Activated T-cell treated with anti-CD3 and anti-CD28 coated beads, Interleukin-2, amount 50 U/mL, for 4 hours (primary cell): Measurements from ENCODE around the gene RBM15. TPM values are rescaled to one million over a fixed set of nuclear protein-coding genes. Genes with fewer than 3 reads are reported as not detected.
A peak's percentile ranks its signal among the peaks of the same experiment; 100 is the strongest.

Experiments
- ATAC-seq, 2 donors: fragments of 200-7000 bp; cut with Tn5 transposase; one replicate each; pipeline ENCODE4 v1.10.0; 2021
- DNase-seq: peaks from one replicate; pipeline ENCODE4 v3.0.0-alpha.2; 2020
- H3K27me3 Mint-ChIP-seq: one replicate; pipeline ENCODE4 v1.8.0; 2021; ENCODE audit warnings: low read depth, mixed read lengths
- H3K36me3 Mint-ChIP-seq: one replicate; pipeline ENCODE4 v1.8.0; 2022; ENCODE audit warnings: mixed read lengths; ENCODE audit not compliant: insufficient read depth
- H3K4me1 Mint-ChIP-seq: one replicate; pipeline ENCODE4 v1.8.0; 2021; ENCODE audit warnings: low read depth, mixed read lengths
- H3K4me3 Mint-ChIP-seq: one replicate; pipeline ENCODE4 v1.8.0; 2021; ENCODE audit warnings: mild to moderate bottlenecking, moderate library complexity, mixed read lengths
- H3K9me3 Mint-ChIP-seq: one replicate; pipeline ENCODE4 v1.8.0; 2021; ENCODE audit warnings: mixed read lengths
- total RNA-seq, 3 donors: library from RNA; stranded (reverse); gene quantifications; one replicate each; pipeline ENCODE4 v1.2.1, GENCODE V29; 2021

Gene RBM15
- total RNA-seq, 3 donors from 2014 or later: 44.5 to 49.2 (median 47.4) TPM

DNA sequence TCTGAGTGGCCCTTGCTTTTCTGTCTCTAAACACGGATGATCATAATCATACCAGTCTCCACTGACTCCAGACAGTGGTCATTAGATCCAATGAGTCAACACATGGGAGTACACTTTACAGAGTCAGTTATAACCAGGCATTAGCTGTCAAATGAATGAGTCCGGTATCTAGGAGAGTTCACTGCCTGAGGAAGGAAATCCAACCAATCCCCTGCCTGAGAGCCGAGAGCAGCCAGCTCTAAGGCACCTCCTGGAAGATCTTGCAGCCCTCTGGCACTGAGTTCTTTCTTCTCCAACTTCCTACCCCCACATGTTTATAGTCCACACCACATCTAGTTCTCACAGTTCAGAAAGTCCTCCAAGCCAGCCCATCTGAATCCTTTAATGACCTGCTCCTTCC, 29.4 kb upstream of the RBM15 start:
- Mint-ChIP-seq H3K9me3 (no peaks in the 10 kb centered on the region), H3K4me3 (no peak overlapping the region), H3K4me1 (peaks cover 2% of the 10 kb centered on the region), H3K27me3 (no peaks in the 10 kb centered on the region), H3K36me3 (no peaks in the 10 kb centered on the region)
- no peak for DNase-seq
- no peak for ATAC-seq

DNA sequence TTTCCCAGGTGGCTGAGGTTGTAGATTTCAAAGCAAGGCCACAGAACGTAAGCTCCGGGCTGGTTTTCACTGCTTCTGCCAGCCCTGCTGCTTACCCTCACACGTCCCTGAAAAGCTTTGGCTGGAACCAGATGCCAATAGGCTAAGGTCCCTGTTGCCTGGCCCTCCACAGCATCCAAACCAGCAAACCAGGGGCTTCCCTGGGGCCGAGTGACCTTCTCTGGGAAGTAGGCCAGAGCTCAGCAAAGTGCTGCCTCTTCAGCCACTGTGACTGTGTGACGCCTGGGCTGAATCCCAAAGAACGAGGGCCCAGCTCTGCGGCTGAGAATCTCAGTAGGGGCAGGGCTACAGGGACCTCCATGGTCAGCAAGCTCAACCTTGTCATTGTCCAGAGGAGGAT, 28.9 kb upstream of the RBM15 start:
- ATAC-seq: no peak
- no peaks in the 10 kb centered on the region for H3K27me3 Mint-ChIP-seq
- H3K4me3 Mint-ChIP-seq: no peak overlapping the region
- H3K4me1 Mint-ChIP-seq: peaks cover 2% of the 10 kb centered on the region
- DNase-seq: no peak
- no peaks in the 10 kb centered on the region for H3K9me3 Mint-ChIP-seq
- H3K36me3 Mint-ChIP-seq: no peaks in the 10 kb centered on the region

DNA sequence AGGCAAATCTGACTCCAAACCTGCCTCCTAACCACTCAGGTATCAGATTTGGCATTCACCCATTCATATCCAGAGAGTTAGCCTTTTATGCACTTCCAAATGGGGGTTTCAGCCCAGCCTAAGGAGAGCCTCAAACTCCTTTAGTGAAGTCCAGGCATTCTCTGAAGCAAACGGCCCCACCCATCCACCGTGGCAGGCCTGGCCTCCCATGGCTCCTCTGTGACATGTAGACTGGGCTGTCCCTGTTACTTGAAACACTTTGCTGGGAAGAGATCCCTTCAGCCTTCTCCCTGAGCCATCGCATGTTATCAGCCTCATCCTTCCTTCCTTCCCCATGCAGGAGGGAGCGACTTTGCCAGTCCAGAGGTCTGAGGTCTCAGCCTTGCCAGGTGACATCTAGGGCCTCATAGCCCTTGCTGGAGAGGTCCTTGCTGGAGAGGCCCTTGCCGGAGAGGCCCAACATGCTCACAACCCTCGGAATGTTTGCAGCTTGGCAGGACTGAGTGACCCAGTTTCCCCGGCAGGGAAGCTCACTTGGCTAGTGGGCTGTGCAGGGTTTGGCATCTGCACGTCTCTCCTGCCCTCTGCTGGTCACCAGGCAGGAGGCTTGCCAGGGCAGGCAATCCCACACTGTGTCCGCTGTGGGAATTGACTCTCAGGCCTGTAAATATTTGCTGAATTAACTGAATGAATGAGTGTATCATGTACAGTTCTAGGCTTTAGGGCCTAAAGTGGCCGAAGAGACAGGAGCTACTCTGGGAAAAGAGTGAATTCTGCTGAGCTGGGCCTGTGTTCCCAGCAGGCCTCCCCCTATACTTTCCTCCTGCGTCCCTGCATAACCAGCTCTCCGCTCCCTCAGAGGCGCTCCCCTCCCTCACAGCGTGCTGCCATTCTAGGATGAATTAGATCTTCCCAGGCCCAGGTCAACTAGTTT, 26.7 kb upstream of the RBM15 start:
- Mint-ChIP-seq H3K36me3 (no peaks in the 10 kb centered on the region), H3K27me3 (no peaks in the 10 kb centered on the region), H3K9me3 (no peaks in the 10 kb centered on the region), H3K4me1 (peaks cover 2% of the 10 kb centered on the region), H3K4me3 (no peak overlapping the region)
- DNase-seq: peak; percentile 71
- peak; percentile 96 to 99 for ATAC-seq

DNA sequence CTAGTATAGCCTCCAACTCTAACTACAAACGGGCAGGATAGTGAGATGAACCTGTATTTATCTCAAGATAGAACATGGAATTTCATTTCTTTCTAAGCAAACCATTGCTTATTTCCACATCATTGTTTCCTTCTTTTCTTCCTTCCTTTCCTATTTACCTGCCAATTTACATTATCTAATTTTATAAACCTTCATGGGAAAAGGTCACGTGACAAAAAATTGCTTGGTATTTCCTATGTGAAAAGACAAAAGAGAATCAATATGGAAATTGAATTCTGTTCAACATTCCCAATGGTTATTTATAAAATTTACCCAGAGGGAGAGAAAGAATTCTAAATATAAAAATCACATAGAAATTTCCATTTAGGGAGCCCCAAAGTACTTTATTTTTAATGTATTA, 22.4 kb upstream of the RBM15 start:
- no peaks in the 10 kb centered on the region for H3K27me3 Mint-ChIP-seq
- H3K4me3 Mint-ChIP-seq: no peak overlapping the region
- no peaks in the 10 kb centered on the region for H3K9me3 Mint-ChIP-seq

DNA sequence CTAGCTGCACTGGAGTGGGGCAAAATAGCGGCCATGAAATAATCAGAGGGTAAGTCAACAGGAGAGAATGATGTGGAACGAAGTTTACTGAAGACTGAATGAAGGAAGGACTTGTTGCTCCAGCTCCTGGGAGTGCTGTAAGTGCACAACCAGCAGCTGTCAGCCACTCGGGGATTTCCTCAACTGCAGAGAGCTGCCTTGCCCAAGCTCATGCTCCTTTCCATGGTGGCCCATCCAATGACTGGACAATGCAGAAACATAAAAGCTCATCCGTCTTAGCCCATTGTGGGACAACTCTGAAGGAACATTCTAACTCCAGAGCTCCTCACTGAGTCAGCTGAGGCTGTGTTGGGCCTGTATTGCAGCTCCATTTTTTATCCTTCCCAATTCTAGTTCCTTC, 21.1 kb upstream of the RBM15 start:
- DNase-seq: no peak
- H3K4me1 Mint-ChIP-seq: no peaks in the 10 kb centered on the region
- no peaks in the 10 kb centered on the region for H3K9me3 Mint-ChIP-seq
- no peak overlapping the region for H3K4me3 Mint-ChIP-seq
- H3K36me3 Mint-ChIP-seq: no peaks in the 10 kb centered on the region
- no peaks in the 10 kb centered on the region for H3K27me3 Mint-ChIP-seq
- ATAC-seq: no peak

More for the DNA sequence above, 22.4 kb upstream of the RBM15 start:
- no peak for DNase-seq
- peaks cover 2% of the 10 kb centered on the region for H3K4me1 Mint-ChIP-seq
- ATAC-seq: no peak
- no peaks in the 10 kb centered on the region for H3K36me3 Mint-ChIP-seq

DNA sequence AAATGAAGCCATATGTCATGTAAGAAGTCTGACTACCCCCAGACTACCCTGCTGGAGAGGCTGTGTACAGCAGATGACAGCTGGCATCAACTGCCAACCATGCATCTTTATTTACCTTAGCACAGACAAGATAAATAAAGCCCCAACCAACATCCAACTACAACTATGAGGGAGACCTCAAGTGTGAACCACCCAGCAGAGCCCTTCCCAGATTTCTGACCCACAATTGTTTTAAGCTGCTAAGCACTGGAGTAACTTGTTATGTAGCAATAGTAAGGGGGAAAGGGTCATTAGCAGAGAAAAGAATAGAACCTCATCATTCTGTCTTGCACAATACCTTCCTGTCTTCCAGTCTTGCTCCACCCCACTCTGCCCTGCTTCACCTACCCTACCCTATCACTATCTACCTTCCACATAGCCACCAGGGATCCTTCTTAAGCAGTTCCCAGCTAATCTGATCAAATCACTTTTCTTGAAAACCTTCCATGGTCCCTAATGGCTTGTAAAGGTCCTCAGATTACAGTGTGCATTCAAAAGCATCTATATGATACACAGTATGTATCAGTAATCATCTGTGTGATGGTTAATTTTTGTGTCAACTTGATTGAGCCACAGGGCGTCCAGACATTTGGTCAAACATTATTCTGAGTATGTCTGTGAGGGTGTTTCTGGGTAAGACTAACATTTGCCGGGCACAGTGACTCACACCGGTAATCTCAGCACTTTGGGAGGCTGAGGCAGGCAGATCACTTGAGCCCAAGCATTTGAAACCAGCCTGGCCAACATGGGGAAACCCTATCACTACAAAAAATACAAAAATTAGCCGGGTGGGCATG, 19.6 kb upstream of the RBM15 start:
- H3K36me3 Mint-ChIP-seq: no peaks in the 10 kb centered on the region
- no peak overlapping the region for H3K4me3 Mint-ChIP-seq
- H3K9me3 Mint-ChIP-seq: no peaks in the 10 kb centered on the region
- H3K4me1 Mint-ChIP-seq: no peaks in the 10 kb centered on the region
- ATAC-seq (no peak), DNase-seq (no peak)
- H3K27me3 Mint-ChIP-seq: no peaks in the 10 kb centered on the region

DNA sequence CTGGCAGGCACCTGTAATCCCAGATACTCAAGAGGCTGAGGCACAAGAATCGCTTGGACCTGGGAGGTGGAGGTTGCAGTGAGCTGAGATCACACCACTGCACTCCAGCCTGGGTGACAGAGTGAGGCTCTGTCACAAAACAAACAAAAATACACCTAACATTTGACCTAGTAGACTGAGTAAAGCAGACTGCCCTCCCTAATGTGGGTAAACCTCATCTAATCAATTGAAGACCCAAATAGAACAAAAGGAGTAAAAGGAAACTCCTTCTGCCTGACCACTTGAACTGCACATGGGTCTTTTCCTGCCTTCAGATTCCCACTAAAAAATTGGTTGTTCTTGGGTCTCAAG, 19.0 kb upstream of the RBM15 start:
- ATAC-seq: no peak
- no peak for DNase-seq
- no peaks in the 10 kb centered on the region for H3K9me3 Mint-ChIP-seq
- no peaks in the 10 kb centered on the region for H3K27me3 Mint-ChIP-seq
- no peaks in the 10 kb centered on the region for H3K4me1 Mint-ChIP-seq
- no peaks in the 10 kb centered on the region for H3K36me3 Mint-ChIP-seq
- no peak overlapping the region for H3K4me3 Mint-ChIP-seq

DNA sequence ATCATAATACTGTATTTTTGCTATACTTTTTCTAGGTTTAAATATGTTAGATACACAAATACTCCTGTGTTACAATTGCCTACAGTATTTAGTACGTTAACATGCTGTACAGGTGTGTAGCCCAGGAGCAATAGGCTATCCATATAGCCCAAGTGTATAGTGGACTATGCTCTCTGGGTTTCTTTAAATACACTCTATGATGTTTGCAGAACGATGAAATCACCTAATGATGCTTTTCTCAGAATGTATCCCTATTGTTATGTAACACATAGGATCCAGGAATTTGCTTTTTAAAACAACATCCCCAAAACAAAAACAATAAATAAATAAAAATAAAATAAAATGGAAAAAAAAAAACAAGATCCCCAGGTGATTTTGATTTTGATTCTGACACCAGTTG, 18.1 kb upstream of the RBM15 start:
- Mint-ChIP-seq H3K4me3 (no peak overlapping the region), H3K27me3 (no peaks in the 10 kb centered on the region), H3K4me1 (no peaks in the 10 kb centered on the region), H3K9me3 (no peaks in the 10 kb centered on the region), H3K36me3 (no peaks in the 10 kb centered on the region)
- no peak for DNase-seq
- ATAC-seq: no peak

DNA sequence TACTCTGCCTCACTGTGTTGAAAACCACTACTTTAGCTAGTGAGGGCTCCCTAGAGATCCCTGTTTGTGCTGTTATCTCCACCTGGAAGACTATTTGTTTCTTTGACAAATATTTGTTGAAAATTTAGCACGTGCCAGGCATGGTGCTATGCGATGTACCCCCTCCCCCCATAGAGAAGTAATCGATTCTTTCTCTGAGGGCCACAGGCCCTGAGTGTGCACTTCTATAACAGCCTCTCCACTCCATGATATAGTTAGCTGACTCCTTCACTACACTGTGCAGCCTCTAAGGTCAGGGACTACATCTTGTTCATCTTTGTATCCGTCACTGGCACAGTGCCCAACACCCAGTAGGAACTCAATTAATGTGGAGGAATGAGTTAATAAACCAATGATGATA, 17.3 kb upstream of the RBM15 start:
- ATAC-seq (no peak), DNase-seq (no peak)
- H3K36me3 Mint-ChIP-seq: no peaks in the 10 kb centered on the region
- no peaks in the 10 kb centered on the region for H3K4me1 Mint-ChIP-seq
- no peaks in the 10 kb centered on the region for H3K27me3 Mint-ChIP-seq
- H3K4me3 Mint-ChIP-seq: no peak overlapping the region
- no peaks in the 10 kb centered on the region for H3K9me3 Mint-ChIP-seq

DNA sequence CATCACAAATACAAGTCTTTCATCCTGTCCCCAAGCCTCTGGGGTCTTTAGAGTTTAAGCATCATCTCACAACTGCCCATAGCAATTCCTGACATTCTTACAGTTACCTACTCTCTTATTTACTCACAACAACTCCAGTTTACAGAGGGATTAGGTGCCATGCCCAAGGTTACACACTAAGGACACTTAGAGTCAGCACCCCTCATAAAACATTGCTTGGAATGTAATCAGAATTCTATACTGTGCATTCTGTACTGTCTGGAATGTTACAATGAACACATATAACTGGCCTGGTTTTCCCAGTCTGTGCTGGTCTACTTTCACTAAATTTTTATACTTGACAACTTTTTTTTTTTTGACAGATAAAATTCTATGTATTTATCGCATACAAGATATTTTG, 14.5 kb upstream of the RBM15 start:
- DNase-seq: no peak
- Mint-ChIP-seq H3K36me3 (no peaks in the 10 kb centered on the region), H3K9me3 (no peaks in the 10 kb centered on the region), H3K4me1 (no peaks in the 10 kb centered on the region), H3K4me3 (no peak overlapping the region), H3K27me3 (no peaks in the 10 kb centered on the region)
- ATAC-seq: no peak

DNA sequence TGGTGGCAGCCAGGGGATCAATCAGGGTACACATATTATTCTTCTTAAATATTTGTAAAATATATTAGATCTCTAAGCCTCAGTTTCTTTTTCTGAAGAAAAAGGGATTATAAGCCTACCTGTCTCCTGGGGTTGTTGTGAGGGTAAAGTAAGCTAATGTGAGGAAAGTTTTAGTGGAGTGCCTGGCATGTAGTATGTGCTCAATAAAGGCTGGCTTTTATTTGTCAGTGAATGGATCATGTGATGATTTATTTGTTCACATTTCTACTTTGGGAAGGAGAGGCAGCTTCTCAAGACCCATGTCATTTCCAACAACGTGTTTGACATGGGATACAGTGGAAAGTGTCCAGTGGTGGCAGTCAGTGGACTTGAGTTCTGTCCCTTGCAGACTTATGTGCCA, 12.4 kb upstream of the RBM15 start:
- H3K4me1 Mint-ChIP-seq: no peaks in the 10 kb centered on the region
- DNase-seq (no peak), ATAC-seq (no peak)
- no peaks in the 10 kb centered on the region for H3K9me3 Mint-ChIP-seq
- peaks cover 3% of the 10 kb centered on the region for H3K36me3 Mint-ChIP-seq
- H3K4me3 Mint-ChIP-seq: no peak overlapping the region
- no peaks in the 10 kb centered on the region for H3K27me3 Mint-ChIP-seq

DNA sequence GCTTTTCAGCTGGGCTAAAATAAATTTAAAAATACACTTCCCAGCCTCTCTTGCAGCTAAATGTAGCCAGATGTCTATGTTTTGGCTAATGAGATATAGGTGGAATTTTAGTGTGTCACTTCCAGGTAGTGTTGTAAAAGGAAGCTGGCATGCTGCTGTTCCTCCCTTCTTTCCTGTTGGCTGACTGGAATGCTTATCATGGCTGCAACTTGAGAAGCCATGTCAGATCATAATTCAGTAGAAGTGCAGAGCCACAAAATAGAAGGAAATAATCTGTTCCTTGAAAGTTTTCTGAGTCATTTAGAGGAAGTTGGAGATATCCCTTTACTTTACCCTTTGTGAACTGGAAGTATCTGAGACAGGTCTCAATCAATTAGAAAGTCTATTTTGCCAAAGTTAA, 10.9 kb upstream of the RBM15 start:
- H3K4me3 Mint-ChIP-seq: no peak overlapping the region
- peaks cover 3% of the 10 kb centered on the region for H3K36me3 Mint-ChIP-seq
- H3K4me1 Mint-ChIP-seq: no peaks in the 10 kb centered on the region
- no peak for ATAC-seq
- H3K9me3 Mint-ChIP-seq: no peaks in the 10 kb centered on the region
- no peak for DNase-seq
- H3K27me3 Mint-ChIP-seq: no peaks in the 10 kb centered on the region

DNA sequence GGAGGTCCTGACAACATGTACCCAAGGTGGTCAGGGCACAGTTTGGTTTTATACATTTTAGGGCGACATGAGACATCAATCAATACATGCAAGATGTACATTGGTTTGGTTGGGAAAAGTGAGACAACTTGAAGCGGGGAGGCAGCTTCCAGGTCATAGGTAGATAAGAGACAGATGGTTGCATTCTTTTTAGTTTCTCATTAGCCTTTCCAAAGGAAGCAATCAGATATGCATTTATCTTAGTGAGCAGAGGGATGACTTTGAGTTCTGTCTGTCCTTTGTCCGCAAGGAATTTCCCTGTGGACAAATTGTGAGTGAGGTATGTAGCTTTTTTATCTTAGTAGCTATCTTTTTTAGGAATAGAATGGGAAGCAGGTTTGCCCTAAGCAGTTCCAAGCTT, 10.5 kb upstream of the RBM15 start:
- DNase-seq (no peak), ATAC-seq (no peak)
- Mint-ChIP-seq H3K36me3 (peaks cover 3% of the 10 kb centered on the region), H3K9me3 (no peaks in the 10 kb centered on the region), H3K4me1 (no peaks in the 10 kb centered on the region), H3K27me3 (no peaks in the 10 kb centered on the region), H3K4me3 (no peak overlapping the region)

DNA sequence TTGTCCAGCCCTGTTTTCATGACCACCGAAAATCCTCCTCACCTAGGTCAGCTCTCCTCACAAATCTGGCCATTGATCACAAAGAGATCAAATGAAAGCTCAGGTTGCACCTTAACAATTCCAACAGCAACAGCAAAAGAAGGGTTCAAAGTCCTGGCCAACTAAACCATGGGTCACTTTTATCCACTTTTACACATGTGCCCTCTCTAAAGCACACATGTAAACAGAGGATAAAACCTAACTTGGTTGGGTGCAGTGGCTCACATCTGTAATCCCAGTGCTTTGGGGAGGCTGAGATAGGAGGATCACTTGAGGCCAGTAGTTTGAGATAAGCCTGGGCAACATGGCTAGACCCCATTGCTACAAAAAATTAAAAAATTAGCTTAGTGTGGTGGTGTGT, 3.9 kb upstream of the RBM15 start:
- H3K9me3 Mint-ChIP-seq: no peaks in the 10 kb centered on the region
- peaks cover 21% of the 10 kb centered on the region for H3K4me1 Mint-ChIP-seq
- DNase-seq (no peak), ATAC-seq (no peak)
- no peaks in the 10 kb centered on the region for H3K27me3 Mint-ChIP-seq
- no peak overlapping the region for H3K4me3 Mint-ChIP-seq
- peaks cover 8% of the 10 kb centered on the region for H3K36me3 Mint-ChIP-seq
